Measurements from ENCODE around the gene RCBTB2.
A peak's percentile ranks its signal among the peaks of the same experiment; 100 is the strongest.
"Not testable (repeated sequence)": the region's sequence is repeated elsewhere in the genome, so short reads cannot be mapped to it uniquely, and the experiment has no call there.

The RCBTB2 gene

DNA sequence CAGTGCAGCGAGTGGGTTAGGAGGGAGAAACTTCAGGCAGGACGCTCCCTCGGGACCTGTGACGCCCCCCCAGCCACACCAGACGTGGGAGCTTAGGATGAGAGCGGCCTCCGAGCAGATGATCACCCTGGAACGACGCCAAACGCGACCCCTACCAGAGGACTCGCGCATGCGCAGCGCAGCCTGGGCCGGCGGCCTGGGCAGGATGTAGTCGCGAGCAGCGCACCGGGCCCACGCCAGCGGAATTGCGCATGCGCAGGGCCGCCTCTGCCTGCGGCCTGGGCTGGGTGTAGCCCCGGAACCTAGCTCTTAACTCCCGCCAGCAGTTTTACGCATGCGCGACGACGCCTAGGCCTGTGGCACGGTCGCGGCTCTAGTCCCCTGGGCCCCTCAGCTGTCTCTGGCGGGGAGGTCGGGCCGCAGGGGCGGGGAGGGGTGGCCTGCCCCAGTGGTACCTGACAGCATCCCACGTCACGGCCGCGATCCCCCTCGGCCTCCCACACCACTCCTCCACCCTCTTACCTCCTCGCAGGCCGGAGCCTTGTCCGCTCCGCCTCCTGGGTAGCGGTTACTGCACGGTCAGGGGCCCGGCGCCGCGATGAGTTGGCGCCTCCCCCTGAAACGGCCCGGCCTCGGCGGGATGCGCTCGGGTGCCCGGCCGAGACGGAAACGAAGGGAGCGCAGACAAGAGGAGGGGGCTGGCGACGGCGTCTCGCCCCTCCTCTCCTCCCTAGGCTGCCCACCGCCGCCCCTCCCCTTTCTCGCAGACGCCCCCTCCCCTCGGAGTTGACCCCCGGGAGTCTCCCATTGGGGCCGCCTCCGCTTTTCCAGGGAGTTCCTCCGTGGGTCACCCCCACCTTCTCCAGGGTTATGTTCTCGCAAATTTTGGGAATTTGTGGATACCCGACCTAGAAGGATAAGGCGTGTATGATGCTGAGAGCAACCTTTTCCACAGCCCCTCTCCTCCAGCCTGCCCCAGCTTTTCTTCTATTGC lies at the start of gene RCBTB2:
TSS of gene RCBTB2 (minus strand) at position 575 of the 994 bp plus-strand sequence. CDS start 11,141 bp downstream, outside the sequence.
- peak; percentile 97 to 99 for DNase-seq

- no peak for DNase-seq
These were observed 49.2 kb upstream of the RCBTB2 start for GRCh38 chr13:48582084-48582483.

DNA sequence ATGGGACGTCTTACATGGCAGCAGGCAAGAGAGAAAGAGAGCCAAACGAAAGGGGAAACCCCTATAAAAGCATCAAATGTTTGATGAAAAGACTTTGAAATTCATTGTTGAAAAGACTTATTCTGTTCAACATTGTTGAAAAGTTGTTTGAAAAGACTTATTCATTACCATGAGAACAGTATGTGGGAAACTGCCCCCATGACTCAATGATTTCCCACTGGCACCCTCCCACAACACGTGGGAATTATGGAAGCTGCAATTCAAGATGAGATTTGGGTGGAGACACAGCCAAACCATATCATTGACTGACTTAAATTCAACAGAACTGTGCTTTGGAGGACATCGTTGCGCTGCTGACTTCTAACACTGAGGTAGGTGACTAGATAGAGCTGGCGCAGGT lies 48.0 kb upstream of the RCBTB2 start:
- DNase-seq, result no peak

- DNase-seq, result peak in 1 of 2 donors; percentile 98
These were observed 47.4 kb upstream of the RCBTB2 start for GRCh38 chr13:48580185-48580803.

- DNase-seq, result not testable (repeated sequence)
These were observed 47.0 kb upstream of the RCBTB2 start for GRCh38 chr13:48579919-48580180.

DNA sequence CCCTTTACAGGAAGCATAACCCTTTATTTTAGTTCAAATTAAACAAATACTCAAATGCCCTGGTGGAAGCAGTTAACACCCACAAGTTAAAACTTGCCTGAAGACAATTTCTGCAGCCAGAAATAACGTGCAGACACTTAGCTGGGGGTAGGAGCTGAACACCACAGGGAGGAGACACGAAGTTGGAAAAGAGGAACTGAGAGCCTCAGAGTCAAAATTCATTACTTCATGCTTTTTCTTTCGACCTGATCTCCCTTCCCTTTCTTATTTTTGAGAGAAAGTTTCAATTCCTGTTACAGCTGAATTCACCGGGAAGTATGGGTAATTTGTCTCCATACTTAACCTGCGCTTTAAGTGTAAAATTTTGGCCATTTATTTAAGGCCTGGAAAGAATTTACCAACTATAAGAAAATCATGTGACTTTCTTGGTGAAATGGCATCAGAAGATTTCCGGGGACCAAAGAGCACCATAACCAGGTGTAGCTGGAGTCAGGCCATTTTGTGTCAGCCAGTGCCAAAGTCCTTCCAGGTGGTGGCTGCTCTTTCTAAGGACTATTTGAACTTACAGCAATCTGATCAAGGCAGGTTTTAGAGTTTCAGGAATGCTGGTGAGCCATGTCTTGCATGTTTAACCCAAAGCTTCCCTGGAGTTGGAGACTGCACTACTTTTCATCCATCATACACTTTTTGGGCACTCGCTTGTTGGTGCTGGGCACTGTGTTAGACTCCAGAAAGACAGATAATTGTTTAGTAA lies 46.5 kb upstream of the RCBTB2 start:
- peak; percentile 79 to 82 for DNase-seq

GRCh38 chr13:48578516-48579164 lies 45.8 kb upstream of the RCBTB2 start:
- no peak for DNase-seq

DNA sequence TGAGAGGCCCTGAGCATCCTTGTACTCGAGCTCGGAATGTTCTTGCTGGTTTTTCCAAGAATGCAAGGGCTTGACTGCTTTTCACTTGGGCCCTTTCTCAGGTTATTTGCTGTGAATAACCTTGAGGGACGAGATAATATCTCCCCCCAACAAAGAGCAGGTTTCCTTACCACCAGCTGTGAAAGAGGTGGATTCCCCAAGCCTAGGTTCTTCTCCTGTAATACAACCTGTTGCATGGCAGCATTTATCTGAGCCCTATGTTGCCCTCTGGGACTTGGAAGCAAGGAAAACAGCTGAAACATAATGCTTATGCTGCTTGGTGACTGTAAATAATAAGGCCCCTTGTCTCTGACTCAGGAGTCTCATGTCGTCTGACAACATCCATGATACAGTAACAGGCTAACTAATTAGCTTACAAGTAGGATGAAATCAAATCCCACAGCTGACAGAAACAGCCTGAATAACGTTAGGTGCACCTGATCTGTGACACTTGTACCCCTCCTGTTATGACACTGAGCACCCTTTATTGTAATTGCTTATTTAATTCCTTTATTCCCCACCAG lies 43.6 kb upstream of the RCBTB2 start:
- no peak for DNase-seq

- DNase-seq, result peak in 1 of 2 donors; percentile 53
These were observed 42.2 kb upstream of the RCBTB2 start for GRCh38 chr13:48575031-48575430.

- DNase-seq, result peak in 1 of 2 donors; percentile 40
These were observed 41.3 kb upstream of the RCBTB2 start for GRCh38 chr13:48574041-48574796.

DNA sequence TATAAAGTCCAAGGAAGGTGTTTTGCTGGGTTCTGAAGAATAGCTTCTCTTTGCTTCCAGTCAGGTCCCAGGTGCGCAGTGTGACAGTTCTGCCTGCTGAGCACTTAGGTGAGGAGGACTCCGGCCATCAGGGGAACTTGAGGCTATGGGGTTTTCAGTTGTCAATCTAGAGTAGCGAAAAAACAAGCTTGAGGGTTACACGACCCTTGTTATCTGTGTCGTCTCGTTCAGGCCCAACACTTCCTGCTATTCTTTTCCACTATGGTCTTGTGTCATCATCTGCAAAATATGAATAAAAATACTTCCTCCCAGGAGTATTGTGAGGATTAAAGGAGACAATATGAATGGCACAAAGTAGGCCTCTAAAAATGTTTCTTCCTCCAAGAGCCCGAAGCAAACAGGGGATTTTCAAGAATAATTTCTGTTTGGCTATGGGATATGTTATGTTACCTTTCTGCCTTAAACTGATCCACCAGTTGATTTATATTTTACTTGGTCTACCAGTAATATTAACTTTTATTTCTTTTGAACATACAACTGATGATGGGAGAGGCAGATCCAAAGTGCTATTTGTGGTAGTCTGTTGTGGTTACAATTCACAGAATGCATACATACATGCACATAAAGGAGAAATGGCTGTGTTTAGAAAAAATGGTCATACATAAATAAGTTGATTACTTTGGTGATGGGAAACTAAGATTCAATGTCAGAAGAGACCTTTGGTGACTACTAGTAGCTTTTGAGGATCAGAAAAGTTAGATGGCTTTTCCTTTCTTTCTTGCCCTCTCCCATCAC lies 40.5 kb upstream of the RCBTB2 start:
- no peak for DNase-seq

DNA sequence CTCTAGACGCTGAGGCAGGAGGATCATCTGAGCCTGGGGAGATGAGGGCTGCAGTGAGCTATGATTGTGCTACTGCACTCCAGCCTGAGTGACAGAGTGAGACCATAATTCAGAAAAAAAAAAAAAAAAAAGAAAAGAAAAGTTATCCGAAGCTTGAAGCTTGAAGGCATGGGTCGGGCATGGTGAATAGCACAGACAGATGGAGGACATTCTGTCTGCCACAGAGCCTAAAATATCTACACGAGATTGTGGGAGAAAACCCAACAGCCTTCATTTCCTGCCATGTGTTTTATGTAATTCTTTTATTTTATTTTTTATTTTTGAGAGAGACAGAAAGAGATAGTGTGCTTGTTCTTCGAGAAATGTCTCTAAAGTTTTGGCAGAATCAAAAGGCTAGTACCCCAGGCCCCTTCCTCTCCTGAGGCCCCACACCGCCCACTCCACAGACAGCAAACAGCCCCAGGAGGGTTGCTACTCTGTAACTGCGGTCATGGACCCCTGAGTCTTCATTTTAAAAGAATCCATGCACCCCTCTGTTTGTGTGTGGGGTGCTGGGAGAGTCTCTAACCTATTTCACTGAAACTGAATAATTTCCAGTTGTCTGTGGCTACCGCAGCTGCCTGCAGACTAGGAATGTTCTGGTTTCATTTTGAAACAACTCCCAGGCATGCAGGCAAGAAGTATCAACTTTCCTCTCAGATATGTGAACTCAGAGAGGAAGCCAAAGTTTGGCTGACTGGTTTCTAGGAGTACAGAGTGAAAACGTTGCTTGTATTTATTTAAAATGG lies 38.4 kb upstream of the RCBTB2 start:
- DNase-seq, result peak in 1 of 2 donors; percentile 33

GRCh38 chr13:48570216-48570828 lies 37.4 kb upstream of the RCBTB2 start:
- peak; percentile 54 to 67 for DNase-seq

DNA sequence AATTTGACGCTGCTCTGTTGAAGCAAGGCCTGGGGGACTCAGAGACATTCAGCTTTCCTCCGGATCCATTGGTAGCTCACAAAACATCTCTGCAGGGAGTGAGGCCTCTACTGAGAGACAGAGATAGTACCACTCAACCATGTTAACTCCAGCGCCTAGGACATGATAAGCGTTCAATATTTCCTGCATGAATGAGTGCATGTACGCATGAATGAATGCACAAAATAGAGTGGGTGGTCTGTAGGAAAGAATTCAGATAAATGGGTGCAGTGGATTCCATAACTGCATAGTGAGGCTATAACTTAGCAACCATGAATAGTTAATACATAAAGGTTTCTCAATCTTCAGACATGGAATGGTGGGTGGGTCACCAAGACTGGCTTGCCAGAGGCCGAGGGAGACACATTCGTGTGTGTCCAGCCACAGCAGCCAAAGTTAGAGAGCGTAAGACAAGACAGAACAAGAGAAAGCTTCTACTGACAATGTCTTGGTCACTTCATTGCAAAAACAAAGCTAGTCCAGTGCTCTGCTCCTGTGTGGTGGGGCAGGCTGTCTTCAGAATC lies 36.3 kb upstream of the RCBTB2 start:
- no peak for DNase-seq

DNA sequence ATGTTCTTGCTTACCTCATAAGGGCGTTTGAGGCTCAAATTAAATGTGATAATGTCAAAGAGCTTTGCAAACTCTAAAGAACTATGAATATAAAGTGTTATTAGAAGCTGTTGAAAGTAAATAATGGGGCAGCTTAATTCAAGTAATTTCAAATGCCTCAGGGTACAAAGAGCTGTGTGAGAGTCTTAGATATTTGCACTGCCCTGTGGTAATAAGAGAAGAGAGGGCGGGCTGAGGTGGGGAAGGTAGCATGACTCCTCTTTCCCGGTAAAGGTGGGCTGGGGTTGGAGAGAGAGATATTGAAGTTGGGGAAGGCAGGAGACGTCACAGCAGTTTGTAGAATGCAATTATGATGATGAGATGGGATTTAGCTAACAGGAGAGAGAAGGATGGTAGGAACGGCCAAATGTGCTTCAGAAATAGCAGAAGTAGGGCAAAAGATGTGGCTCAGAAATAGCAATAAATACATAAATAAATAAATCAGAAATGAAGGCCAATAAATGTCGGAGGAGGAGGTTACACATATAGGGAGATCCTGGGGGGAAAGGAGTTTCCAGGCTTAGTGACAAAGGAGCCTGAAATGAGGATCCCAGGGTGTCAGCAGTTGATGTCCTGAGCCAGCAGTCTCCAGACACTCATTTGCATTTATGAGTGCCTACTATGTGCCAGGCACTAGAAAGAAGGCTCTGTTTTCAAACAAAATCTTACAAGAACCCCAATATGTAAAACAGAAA lies 35.7 kb upstream of the RCBTB2 start:
- peak in 1 of 2 donors; percentile 35 for DNase-seq

GRCh38 chr13:48567515-48568369 lies 34.9 kb upstream of the RCBTB2 start:
- peak; percentile 88 to 98 for DNase-seq

DNA sequence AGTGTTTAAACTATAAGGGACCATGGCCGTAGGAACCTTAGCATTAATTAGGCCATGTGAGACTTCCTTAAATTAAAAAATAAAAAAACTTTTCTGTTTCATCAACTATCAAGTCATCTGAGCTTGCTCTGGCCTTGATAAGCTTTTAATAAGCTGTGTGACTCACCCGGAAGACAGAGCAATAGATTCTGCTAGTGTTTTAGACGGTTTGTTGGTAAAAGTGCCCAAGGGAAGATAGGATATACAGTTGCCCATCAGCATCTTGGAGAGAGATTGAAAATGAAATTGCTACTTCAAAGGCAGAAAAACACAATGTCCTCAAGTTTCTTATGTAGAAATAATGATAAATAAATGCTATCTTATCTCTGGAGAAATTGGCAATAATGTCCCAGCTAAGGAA lies 31.2 kb upstream of the RCBTB2 start:
- no peak for DNase-seq

GRCh38 chr13:48563626-48564025 lies 30.7 kb upstream of the RCBTB2 start:
- no peak for DNase-seq

All from inflammatory macrophage treated with lipopolysaccharide for 1 hour (primary cell).